ENCODE results near the gene AFF3. TPM values are rescaled to one million over a fixed set of nuclear protein-coding genes. Genes with fewer than 3 reads are reported as not detected.

The AFF3 gene
- total and polyA plus RNA-seq, 8 donors: 1.4 to 78.8 (median 14.7) TPM

DNA sequence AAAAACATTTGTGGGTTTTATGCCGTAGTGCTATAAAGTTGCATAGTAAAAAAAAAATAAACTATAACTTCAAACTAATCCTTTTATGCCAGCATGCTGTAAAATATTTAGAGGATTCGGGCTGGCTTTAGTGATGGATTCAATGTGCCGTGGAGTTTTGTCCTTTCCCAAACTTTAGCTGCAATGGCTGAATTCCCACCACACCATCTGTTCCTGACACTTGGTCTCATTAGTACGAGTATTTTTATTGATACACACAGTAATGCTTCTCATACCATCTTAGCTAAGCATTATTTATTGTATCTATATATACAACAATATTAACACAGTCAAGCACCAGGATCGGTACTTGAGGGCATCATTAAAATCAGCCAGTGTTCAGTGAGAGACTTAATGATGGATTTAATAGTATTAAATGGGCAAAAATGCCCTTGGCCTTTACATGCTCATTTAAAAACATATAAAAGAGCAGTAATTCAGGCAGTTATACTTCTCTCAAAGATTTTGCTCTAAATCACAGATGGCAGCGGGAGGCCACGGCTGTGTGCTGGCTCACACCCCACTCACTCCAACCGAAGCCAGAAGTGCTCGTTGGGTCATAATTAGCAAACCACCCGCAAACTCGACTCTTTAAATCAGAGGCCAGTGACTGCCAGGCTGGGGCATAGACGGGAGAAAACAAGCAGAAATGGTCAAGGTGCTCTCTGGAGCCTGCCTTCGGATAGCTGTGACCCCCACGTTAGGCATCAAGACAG lies 355.6 kb downstream of the AFF3 start:
- H3K4me3 ChIP-seq: no peak overlapping the region
- no peaks in the 10 kb centered on the region for H3K9me3 ChIP-seq
- TF ChIP-seq POLR2A (IDR thresholded peaks at IDR 0.05): no peak
- TF ChIP-seq, protein P1, sequence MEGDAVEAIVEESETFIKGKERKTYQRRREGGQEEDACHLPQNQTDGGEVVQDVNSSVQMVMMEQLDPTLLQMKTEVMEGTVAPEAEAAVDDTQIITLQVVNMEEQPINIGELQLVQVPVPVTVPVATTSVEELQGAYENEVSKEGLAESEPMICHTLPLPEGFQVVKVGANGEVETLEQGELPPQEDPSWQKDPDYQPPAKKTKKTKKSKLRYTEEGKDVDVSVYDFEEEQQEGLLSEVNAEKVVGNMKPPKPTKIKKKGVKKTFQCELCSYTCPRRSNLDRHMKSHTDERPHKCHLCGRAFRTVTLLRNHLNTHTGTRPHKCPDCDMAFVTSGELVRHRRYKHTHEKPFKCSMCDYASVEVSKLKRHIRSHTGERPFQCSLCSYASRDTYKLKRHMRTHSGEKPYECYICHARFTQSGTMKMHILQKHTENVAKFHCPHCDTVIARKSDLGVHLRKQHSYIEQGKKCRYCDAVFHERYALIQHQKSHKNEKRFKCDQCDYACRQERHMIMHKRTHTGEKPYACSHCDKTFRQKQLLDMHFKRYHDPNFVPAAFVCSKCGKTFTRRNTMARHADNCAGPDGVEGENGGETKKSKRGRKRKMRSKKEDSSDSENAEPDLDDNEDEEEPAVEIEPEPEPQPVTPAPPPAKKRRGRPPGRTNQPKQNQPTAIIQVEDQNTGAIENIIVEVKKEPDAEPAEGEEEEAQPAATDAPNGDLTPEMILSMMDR (IDR thresholded peaks at IDR 0.05): no peak
- intact Hi-C loops (cut with DNase I; ENCODE audit: low total_unique reads): no loop called here
- H3K36me3 ChIP-seq: no peaks in the 10 kb centered on the region
- 82 to 87% (median 82%) methylated on average over 14 of the region's 14 CpGs for WGBS, 5 donors
- peaks cover 0 to 11% (median 0%) of the 10 kb centered on the region in 4 donors for H3K4me1 ChIP-seq
- no peak overlapping the region for H3K27ac ChIP-seq
- H3K27me3 ChIP-seq: no peaks in the 10 kb centered on the region
- no peak for DNase-seq

DNA sequence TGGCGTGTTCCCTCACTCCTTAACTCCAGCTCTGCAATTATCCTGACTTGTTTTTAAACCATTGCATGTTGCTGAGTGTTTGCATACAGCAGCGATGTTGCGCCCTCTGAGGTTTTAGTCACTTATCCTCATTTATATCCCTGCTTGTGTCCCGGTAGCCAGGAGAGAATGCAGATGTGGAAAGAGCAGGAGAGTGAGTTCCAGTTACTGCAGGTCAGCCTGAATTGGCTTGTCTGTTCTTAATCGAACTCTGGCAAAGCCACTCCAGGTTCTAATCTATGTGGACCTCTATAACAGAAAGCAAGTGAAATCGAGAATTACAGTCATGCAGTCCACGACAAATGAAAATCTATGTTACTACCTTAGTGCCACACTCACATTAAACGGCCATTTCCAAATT lies 357.4 kb downstream of the AFF3 start:
- peaks cover 0 to 11% (median 0%) of the 10 kb centered on the region in 4 donors for H3K4me1 ChIP-seq
- intact Hi-C loops (cut with DNase I; ENCODE audit: low total_unique reads): no loop called here
- 86 to 91% (median 88%) methylated on average over 8 of the region's 8 CpGs for WGBS, 5 donors

DNA sequence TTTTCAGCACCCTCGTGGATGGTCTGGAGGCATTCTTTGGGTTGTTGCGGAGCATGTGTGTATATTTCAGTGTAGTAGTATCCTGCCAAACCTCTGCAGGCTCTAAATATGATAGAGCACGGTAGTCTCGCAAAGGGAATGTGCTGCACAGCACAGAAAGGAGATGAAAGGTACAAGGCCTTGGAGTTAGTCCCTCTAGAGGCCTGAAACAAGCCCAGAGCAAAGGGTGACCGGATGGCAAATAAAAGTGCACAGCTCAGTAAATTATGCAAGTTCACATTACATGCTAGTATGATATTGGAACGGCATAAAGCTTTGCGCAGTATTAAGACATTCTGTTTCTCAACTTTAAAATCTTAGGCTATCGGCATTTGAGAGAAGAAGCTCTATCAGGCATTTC lies 358.1 kb downstream of the AFF3 start:
- H3K36me3 ChIP-seq: no peaks in the 10 kb centered on the region
- no peaks in the 10 kb centered on the region for H3K9me3 ChIP-seq
- H3K27ac ChIP-seq: no peak overlapping the region
- intact Hi-C loops (cut with DNase I; ENCODE audit: low total_unique reads): no loop called here
- no peaks in the 10 kb centered on the region for H3K27me3 ChIP-seq
- peaks cover 0 to 11% (median 0%) of the 10 kb centered on the region in 4 donors for H3K4me1 ChIP-seq
- no peak for DNase-seq
- WGBS, 5 donors: 91 to 94% (median 94%) methylated on average over 8 of the region's 8 CpGs
- H3K4me3 ChIP-seq: no peak overlapping the region
- TF ChIP-seq, protein P1 (IDR thresholded peaks at IDR 0.05): no peak
- TF ChIP-seq POLR2A (IDR thresholded peaks at IDR 0.05): no peak
- TF ChIP-seq POLR2AphosphoS5 (IDR thresholded peaks at IDR 0.05): no peak
- no peak for TF ChIP-seq EP300 (IDR thresholded peaks at IDR 0.05)

More for the DNA sequence above, 357.4 kb downstream of the AFF3 start:
- Histone ChIP-seq H3K27ac (no peak overlapping the region), H3K4me3 (no peak overlapping the region), H3K27me3 (no peaks in the 10 kb centered on the region), H3K9me3 (no peaks in the 10 kb centered on the region), H3K36me3 (no peaks in the 10 kb centered on the region)
- DNase-seq: no peak
- TF ChIP-seq, protein P1 (IDR thresholded peaks at IDR 0.05): no peak
- TF ChIP-seq EP300 (IDR thresholded peaks at IDR 0.05) (no peak), POLR2AphosphoS5 (IDR thresholded peaks at IDR 0.05) (no peak), POLR2A (IDR thresholded peaks at IDR 0.05) (no peak)

DNA sequence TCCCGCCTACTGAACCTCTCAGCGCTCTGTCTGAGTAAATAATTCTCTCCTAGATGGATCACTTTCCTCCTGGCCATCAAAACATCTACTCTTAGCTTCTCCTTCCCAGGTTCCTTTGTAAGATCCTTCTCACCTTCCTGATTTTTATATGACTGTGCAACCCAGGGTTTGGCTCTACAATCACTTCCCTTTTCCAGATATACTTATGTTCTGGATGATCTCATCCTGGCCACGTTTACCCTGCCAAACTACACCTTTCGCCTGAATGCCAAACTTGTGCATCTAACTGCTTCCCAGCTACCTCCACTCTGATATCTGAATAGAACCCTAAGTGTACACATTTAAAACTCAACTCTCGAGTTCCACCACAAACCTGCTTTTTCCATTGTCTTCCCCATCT lies 362.1 kb downstream of the AFF3 start:
- Histone ChIP-seq H3K27me3 (no peaks in the 10 kb centered on the region), H3K4me1 (peaks cover 0 to 11% (median 0%) of the 10 kb centered on the region in 4 donors), H3K4me3 (no peak overlapping the region), H3K36me3 (no peaks in the 10 kb centered on the region), H3K27ac (no peak overlapping the region), H3K9me3 (peaks cover 0 to 4% (median 0%) of the 10 kb centered on the region in 4 donors)
- no peak for DNase-seq
- intact Hi-C loops (cut with DNase I; ENCODE audit: low total_unique reads): no loop called here
- WGBS, 5 donors: 79 to 86% (median 81%) methylated on average over 5 of the region's 5 CpGs
- TF ChIP-seq POLR2A (IDR thresholded peaks at IDR 0.05): no peak
- TF ChIP-seq POLR2AphosphoS5 (IDR thresholded peaks at IDR 0.05): no peak
- no peak for TF ChIP-seq EP300 (IDR thresholded peaks at IDR 0.05)
- TF ChIP-seq, protein P1 (IDR thresholded peaks at IDR 0.05): no peak

Data from stomach (tissue), 9 donors.